Activated naive CD4-positive, alpha-beta T cell (primary cell): ENCODE results near the gene UBE2Q2.
"Not testable (repeated sequence)": the region's sequence is repeated elsewhere in the genome, so short reads cannot be mapped to it uniquely, and the experiment has no call there.

Source experiments
- DNase-seq, 4 experiments: peaks; one replicate each; lab custom pipeline; 2025; lab: John Stamatoyannopoulos, UW

UBE2Q2 gene

DNA sequence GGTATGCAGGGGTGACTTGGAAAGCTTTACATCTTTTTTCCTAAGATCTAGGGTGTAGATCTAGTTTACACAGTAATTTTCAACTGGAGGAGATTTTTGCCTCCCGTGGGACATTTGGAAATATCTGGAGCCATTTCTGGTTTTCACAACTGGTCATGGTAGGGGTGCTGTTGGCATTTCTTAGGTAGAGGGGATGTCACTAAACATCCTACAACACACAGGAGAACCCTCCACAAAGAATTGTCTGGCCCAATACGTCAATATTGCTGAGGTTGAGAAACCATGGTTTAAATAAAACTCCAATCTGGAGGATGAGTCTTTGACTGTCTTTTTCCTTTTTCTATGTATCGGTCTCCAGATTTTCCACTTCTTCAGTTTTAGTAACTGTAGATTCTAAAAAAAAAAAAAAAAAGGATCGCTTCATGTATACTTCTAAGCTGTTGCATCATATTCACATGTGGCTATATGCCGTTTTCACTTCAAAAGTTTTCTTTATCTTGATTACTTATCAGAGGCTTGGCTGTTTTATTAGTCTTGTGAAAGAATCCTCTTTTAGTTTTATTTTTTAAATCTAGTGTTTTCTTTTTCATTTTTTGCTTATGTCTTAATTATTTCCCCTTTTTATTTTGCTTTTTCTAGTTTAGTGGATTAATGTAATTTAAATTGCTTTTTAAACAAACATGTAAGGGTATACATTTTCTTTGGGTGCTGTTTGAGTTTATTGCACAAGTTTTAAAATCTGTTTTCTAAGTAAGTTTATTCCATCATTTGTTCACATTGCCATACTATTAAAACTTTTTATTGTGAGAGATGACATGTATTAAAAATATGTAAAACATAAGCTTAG is 21.2 kb downstream of the UBE2Q2 start:
- no peak for DNase-seq

DNA sequence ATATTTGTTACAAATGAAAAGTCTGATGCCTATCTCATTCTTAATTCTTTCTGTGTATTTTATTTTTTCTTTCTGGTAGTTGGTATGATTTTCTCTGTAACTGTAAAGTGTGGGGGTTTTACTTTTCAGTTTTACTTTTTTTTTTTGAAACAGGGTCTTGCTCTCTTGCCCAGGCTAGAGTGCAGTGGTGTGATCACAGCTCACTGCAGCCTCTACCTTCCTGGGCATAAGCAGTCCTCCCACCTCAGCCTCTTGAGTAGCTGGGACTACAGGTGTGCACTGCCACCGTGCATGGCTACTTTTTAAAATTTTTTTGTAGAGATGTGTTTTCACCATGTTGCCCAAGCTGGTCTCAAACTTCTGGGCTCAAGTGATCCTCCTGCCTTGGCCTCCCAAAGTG is 22.8 kb downstream of the UBE2Q2 start:
- not testable (repeated sequence) for DNase-seq

DNA sequence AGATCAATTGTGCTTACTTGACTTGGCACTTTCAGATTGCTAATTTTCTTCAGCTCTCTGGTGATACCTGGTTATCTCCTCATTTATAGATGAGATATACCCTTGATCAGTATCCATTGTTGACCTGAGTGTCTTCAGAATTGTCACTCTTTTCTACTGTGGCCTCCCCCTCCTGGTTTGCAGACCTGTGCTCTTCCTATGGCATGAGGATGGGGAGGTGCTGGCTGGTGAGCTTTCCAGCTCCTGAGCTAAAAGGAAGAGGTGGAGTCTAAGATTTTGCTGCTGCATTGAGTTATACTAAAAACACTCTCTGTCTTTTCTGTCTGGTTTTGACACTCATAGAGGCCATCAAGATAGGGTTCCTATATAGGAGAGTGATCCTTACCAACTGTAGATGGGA is 23.7 kb downstream of the UBE2Q2 start:
- DNase-seq: no peak

DNA sequence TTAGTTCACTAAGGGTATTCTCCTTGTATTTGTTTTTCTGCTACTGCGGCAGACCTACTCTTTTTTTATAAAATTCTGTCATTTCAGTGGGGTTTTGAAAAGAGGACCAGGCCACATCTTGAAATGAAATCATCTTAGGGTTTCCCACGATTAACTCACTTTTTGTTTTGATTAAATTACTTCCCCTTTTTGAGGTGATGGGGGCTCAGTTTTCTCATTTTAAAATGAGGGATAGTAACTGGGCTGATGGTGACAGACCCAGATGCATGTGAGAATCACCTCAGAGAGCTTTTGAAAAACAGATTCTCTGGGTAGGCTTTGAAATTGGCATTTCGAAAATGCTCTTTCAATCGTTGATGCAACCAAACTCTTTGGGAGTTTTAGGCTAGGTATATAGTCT is 24.2 kb downstream of the UBE2Q2 start:
- DNase-seq: no peak

DNA sequence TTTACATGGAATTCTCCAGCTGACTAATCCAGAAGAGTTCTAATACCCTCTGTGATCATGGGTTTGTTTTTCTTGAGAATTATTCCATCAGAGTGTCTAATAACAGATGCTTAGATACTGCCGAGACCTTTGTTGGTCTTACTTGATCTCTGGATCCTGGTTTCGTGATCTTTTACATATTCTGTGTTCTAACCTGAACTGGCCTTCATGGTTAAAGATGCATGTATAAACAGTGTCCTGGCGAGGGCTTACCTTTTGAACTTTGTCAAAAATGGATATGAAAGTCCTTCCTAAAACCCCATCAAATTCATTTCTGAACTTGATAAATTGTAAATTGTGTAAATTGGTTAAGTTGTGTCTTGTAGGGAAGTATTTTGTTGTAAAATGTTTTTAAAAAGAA is 24.8 kb downstream of the UBE2Q2 start:
- no peak for DNase-seq

DNA sequence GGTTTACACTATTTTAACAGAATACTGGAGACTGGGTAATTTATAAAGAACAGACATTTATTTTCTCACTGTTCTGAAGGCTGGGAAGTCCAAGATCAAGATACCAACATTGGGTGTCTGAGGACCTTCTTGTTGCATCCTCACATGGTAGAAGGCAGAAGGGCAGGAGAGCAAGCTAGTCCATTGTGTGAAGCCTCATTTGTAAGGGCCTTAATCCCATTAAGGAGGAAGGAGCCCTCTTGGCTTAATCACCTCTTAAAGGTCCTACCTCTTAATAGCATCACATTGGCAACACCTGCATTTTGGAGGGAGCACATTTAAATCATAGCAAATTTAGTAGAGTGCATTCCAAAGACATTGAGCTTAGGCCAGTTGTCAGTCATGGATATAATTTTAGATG is 26.2 kb downstream of the UBE2Q2 start:
- DNase-seq: no peak

DNA sequence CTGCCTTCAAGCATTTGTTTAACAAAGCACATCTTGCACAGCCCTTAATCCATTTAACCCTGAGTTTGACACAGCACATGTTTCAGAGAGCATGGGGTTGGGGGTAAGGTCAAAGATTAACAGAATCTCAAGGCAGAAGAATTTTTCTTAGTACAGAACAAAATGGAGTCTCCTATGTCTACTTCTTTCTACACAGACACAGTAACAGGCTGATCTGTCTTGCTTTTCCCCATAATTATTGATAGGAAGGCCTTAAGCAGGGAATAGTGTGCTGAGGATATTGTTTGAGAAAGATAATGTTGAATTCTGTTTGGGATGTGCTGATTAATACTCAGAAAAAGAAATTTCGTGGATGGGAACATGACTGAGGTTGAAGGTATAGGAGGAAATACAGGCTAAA is 28.3 kb downstream of the UBE2Q2 start:
- not testable (repeated sequence) for DNase-seq

DNA sequence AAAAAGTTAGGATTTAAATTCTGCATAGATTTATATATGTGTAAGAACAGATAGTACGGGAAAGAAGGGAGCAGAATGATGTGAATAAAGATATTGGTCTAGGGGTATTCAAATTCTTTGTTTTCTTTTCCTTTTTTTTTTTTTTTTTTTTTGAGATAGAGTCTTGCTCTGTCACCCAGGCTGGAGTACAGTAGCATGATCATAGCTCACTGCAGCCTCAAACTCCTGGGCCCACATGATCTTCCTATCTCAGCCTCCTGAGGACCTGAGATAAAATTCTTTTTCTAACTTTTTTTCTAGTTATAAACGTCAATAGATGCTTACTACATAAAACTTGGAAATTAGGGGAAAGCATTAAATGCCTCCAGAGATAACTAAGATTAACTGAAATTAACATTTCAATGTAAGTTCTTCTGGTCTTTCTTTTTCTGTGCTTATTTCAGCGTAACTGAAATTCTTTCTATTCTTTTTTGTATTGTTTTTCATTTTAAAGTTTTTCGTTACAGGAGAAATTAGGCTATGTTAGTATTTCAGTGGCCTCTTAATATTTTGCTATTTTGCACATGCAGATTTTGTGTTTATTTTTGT is 29.2 kb downstream of the UBE2Q2 start:
- DNase-seq: no peak

DNA sequence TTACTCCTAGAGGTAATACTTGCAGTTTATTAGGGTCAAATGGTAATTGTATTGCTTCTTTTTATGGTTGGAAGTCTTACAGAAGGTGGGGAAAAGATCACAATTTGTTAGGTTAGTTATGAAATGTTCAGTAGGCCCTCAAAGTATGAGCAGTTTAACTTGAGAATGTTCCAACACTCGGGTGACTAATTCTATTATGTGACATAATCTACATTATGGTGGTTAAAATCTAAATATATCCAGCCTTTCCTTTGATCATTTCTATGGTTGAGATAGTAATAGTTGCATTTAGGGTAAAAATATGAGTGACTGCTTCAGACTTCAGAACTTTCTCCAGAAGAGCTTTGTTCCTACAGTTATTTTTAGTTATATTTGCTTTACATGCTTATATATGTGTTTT is 40.8 kb downstream of the UBE2Q2 start:
- no peak for DNase-seq

DNA sequence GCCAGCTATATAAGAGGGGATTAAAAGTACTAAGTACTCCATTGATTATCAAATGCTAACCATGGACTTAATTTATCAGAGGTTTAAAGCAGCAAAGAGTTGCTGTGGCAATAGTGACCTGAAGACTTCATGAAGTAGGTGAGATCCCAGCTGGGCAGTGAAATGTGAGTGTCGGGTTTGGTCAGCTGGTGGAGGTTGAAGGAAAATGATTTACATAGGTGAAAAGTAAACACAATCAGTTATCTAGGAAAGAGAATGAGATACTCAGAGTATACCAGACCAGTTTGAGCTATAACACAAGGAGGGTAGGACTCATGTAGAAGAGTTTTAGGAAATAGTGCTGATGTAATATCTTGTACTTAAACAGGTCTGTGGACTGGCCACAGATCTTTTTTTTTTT is 43.9 kb downstream of the UBE2Q2 start:
- DNase-seq: no peak

DNA sequence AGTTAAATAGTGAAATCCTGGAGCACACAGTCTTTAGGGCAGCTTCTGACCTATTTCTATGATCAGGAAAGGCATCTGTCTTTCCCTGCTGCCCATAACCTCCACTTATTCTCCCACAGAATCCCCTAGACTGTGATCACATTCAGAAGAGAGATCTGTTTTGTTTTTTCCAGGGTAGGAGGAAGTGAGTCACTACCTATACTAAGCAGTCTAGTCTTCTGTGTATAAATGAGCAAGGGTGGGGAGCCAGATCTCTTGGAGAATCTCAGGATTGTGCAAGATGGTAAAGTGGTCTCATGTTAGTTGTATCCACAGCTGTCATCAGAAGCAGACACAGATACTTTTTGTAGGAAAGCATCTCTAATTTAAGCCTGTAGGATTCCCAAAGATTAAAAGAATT is 48.6 kb downstream of the UBE2Q2 start:
- DNase-seq: no peak

DNA sequence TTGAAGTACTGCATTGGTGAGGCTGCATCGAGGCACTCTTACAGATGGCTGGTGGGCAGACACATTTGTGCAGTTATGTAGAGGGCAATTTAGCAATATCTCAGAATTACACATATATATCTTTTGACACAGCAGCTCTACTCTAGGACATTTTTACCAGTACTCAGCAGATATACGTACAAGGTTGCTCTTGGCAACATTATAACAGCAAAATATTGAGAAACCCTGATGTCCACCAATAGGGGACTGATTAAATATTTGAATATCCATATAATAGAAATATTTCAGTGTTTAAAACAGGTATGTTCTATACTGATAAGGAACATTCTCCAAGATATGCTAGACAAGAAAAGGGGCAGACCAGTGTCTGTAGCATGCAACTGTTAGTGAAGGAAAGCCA is 52.5 kb downstream of the UBE2Q2 start:
- no peak for DNase-seq

DNA sequence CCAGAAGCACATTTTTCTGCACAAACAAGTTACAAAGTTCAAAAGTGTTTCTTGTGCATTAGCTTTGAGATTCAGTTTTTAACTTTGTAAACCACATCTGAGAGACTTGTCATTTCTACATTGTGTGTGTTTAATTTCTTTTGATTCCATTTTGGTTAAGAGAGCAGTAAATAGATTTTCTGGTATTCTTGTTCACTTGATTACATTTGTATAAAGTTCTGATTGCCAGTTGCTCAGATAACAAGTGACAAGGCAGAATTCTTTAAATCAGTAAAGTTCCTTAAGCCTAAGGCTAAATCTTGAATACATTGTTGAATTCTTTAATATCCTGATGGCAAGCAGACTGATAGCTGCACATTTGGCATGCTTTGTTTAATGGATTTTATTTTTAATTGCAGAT is 57.3 kb downstream of the UBE2Q2 start:
- DNase-seq: no peak

DNA sequence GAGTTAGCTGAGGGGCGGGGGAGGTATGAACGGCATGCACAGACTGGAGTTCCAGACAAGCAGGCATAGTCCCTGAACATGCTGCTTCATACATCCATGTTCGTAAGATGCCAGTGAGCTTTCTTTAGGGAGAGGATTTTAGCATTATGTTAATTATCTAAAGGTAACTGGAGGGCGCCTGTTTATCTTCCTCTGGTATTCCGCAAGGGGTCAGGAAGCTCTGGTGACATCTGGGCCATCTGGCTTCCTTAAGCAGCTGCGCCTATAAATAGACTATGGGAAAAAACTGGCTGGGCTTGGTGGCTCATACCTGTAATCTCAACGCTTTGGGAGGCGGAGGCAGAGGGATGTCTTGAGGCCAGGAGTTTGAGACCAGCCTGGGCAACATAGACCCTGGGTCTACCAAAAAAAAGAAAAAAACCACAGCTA is 58.9 kb downstream of the UBE2Q2 start:
- no peak for DNase-seq

DNA sequence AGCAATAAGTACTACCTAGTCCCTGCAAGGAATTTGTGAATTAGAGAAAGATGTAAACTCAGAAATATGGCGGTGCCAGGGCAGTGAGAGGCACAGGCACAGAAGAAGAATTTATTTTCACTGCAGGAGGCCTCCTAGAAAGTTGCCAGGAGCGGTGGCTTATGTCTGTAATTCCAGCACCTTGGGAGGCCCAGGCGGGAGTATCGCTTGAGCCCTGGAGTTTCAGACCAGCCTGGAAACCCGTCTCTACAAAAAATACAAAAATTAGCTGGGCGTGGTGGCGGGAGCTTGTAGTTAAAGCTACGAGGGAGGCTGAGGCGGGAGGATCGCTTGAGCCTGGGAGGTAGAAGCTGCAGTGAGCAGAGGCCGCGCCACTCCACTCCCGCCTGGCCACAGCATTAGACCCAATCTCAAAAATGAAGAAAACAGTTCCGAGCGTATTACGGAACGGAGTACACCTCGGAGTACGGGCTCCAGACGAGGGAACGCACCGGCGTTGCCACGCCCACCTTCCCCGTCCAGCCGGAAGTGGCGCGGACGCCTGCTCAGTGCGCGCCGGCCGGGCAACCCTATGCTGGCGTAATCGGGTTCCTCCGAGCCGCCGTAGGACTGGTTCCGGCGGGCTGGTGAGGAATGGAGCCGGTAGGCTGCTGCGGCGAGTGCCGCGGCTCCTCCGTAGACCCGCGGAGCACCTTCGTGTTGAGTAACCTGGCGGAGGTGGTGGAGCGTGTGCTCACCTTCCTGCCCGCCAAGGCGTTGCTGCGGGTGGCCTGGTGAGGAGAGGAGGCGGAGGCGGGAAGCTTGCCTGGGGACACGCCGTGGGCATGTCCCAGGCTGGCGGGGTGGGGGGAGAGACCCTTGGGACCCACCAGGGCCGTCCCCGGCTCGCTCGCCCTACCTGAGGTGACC is 60.3 kb downstream of the UBE2Q2 start, which contains the start of gene FBXO22:
FBXO22 (plus strand) TSS at position 548 of the 909 bp plus-strand sequence; CDS start at position 634, 86 bp downstream.
- DNase-seq: peak; percentile 59 to 85 (median 78)

DNA sequence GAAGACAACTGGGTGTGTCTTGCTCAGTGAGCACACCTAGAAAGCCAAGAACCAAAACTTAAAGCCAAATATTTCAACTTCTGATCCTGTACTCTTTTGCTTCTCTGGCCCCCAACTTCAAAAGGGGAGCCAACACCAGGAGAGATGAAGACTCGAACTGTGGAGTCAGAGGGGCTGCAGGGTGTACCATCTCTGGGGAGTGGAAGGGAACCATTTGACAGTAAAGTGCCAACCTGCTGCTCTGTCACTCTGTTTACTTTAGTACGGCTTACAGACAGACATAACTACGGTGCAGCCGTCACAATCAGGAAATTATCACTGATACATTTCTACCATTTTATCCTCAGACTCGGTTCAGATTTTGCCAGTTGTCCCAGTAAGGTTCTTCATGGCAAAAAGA is 62.0 kb downstream of the UBE2Q2 start:
- no peak for DNase-seq

DNA sequence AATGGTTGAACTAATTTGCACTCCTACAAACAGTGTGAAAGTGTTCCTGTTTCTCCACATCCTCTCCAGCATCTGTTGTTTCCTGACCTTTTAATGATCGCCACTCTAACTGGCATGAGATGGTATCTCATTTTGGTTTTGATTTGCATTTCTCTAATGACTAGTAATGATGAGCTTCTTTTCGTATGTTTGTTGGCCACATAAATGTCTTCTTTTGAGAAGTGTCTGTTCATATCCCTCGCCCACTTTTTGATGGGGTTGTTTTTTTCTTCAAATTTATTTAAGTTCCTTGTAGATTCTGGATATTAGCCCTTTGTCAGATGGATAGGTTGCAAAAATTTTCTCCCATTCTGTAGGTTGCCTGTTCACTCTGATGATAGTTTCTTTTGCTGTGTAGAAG is 67.1 kb downstream of the UBE2Q2 start:
- DNase-seq: not testable (repeated sequence)

DNA sequence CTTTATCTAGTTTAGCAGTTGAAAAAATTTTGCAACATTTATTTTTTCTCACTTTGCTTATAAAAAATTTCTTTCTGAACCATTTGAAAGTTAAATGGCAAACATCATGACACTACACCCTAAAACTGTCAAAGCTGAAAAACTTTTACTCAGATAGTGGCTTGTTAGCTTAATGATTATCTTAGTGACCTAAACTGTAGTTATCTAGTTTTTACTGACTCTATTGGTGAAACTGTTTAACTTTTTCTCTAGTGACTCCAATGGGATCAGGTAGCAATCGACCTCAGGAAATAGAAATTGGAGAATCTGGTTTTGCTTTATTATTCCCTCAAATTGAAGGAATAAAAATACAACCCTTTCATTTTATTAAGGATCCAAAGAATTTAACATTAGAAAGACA is 73.7 kb downstream of the UBE2Q2 start:
- no peak for DNase-seq

DNA sequence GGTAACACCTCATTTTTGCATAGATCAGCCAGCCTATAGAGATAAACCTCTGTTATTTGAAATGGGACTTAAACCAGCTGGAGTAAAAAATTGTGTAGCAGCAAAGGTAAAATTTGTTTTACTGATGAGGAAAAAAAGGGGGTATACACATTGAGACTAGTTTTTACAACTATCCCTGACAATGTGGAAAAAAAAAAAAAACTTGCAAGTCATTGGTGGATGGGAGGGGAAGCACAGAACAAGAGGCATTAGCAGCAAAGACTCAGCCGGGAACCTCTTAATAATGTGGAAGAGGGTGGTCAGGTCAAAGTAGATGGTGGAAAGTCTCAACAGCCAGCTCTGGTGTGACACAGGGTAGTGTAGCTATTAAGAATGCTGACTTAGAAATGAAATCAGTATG is 74.9 kb downstream of the UBE2Q2 start:
- no peak for DNase-seq

DNA sequence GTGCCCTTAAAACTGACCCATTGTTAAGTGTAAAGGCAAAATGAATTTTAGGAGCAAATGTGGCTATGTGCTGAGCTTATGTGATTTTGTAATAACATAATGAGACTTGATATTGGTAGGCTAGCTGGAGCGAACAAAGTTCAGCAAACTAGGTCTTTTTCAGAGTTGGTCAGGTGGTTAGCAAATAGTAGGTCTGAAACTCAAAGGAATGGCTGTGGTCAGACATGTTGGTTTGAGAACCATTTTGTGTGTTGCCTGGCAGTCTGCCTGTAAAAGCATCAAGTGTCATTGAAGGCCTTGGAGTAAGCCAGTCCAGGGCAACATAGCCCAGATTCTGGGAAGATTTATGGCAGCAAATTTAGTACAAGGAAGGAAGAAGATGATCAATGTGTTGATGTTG is 76.8 kb downstream of the UBE2Q2 start:
- no peak for DNase-seq

DNA sequence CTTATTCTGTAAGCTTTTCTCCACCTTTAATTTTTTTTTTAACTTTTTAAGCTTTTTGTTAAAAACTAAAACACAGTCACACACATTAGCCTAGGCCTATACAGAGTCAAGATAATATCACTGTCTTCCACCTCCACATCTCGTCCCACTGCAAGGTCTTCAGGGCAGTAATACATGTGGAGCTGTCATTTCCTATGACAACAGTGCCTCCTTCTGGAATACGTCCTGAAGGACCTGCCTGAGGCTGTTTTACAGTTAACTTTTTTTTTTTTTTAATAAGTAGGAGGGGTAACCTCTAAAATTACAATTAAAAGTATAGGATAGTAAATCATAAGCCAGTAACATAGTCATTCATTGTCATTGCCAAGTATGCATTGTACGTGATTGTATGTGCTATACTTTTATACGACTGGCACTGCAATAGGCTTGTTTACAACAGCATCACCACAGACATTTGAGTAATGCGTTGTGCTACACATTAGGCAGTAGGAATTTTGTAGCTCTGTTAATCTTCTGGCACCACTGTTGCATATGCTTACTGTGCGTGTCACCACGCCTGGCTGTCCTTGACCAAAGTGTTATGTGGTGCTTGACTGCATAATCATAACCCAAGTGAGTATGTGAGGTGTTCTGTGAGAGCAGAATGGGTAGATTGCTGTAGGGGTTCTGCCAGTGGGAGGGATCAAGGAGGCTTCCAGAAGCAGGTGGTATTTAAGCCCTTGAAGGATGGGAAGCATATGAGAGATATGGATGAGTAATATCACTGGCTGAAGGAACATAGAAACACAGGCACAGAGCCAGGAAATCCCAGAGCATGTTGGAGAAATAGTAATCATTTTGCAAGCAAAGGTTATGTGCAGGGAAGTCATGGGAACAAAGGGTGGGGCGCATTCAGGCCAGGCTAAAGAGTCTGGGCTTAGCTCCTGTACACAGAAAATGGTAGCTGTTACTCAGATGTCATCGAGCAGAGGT is 78.8 kb downstream of the UBE2Q2 start:
- no peak for DNase-seq
